HG03571 (cell line): ENCODE data around the gene XPC.

Experiments used
- ATAC-seq: cut with Tn5 transposase; IDR thresholded peaks from one replicate; pipeline ENCODE4 v1.9.1; 2021; ENCODE audit not compliant: unreplicated experiment

The XPC gene

GRCh38 chr3:14208168-14208567, 29.8 kb upstream of the XPC start:
- ATAC-seq, result no peak

- ATAC-seq, result no peak
Measured at GRCh38 chr3:14206548-14207177, 28.3 kb upstream of the XPC start.

GRCh38 chr3:14204515-14205284, 26.3 kb upstream of the XPC start:
- ATAC-seq, result no peak

- ATAC-seq, result no peak
Measured at GRCh38 chr3:14203521-14204079, 25.2 kb upstream of the XPC start.

GRCh38 chr3:14202874-14203520, 24.6 kb upstream of the XPC start:
- ATAC-seq, result no peak

- no peak for ATAC-seq
Measured at GRCh38 chr3:14201940-14202684, 23.7 kb upstream of the XPC start.

GRCh38 chr3:14200841-14201240, 22.4 kb upstream of the XPC start:
- no peak for ATAC-seq

GRCh38 chr3:14200276-14200675, 21.9 kb upstream of the XPC start:
- ATAC-seq, result no peak

GRCh38 chr3:14199641-14200040, 21.2 kb upstream of the XPC start:
- no peak for ATAC-seq

- no peak for ATAC-seq
Measured at GRCh38 chr3:14194865-14195264, 16.5 kb upstream of the XPC start.

- ATAC-seq, result no peak
Measured at GRCh38 chr3:14188041-14188754, 9.8 kb upstream of the XPC start.

- no peak for ATAC-seq
Measured at GRCh38 chr3:14186854-14187458, 8.6 kb upstream of the XPC start.

- ATAC-seq, result no peak
Measured at GRCh38 chr3:14183015-14183577, 4.7 kb upstream of the XPC start.

- ATAC-seq, result no peak
Measured at GRCh38 chr3:14181253-14181652, 2.9 kb upstream of the XPC start.

GRCh38 chr3:14179795-14180194, 1.4 kb upstream of the XPC start:
- no peak for ATAC-seq

- no peak for ATAC-seq
Measured at GRCh38 chr3:14179114-14179465, 689 bp upstream of the XPC start.

- no peak for ATAC-seq
Measured at GRCh38 chr3:14177580-14178246, 688 bp downstream of the XPC start.

GRCh38 chr3:14175383-14176037, 2.9 kb downstream of the XPC start:
- no peak for ATAC-seq

- no peak for ATAC-seq
Measured at GRCh38 chr3:14174483-14174882, 3.9 kb downstream of the XPC start.
